Smooth muscle cell (in vitro differentiated cells): Measurements from ENCODE around the gene ERMN. TPM values are rescaled to one million over a fixed set of nuclear protein-coding genes. Genes with fewer than 3 reads are reported as not detected.

ENCODE experiments used
- DNase-seq: peaks from one replicate; lab custom pipeline; 2025; ENCODE audit not compliant: unreplicated experiment; lab: John Stamatoyannopoulos, UW
- H2AFZ ChIP-seq: fragments of 200-600 bp; sonication (generic); 2 replicates; pipeline ENCODE4 v1.6.0; 2016; ENCODE audit warnings: antibody characterized with exemption, low read depth, mild to moderate bottlenecking
- H3F3A ChIP-seq: fragments of 200-600 bp; sonication (generic); 2 replicates; pipeline ENCODE4 v1.6.0; 2017; ENCODE audit warnings: antibody characterized with exemption, low read depth
- H3K27ac ChIP-seq: fragments of 200-600 bp; sonication (generic); 2 replicates; pipeline ENCODE4 v1.5.1; 2016; ENCODE audit warnings: low read depth, mild to moderate bottlenecking
- H3K27me3 ChIP-seq: fragments of 200-600 bp; sonication (generic); 2 replicates; pipeline ENCODE4 v1.6.1; 2016; ENCODE audit warnings: low read depth, mild to moderate bottlenecking
- H3K36me3 ChIP-seq: fragments of 200-600 bp; sonication (generic); 2 replicates; pipeline ENCODE4 v1.5.1; 2016; ENCODE audit warnings: low read depth
- H3K4me1 ChIP-seq: fragments of 200-600 bp; sonication (generic); 2 replicates; pipeline ENCODE4 v1.5.1; 2016; ENCODE audit warnings: low read depth
- H3K4me2 ChIP-seq: fragments of 200-600 bp; sonication (generic); 2 replicates; pipeline ENCODE4 v1.6.0; 2016; ENCODE audit warnings: mild to moderate bottlenecking
- H3K4me3 ChIP-seq: fragments of 200-600 bp; sonication (generic); 2 replicates; pipeline ENCODE4 v1.5.1; 2016; ENCODE audit warnings: mild to moderate bottlenecking
- H3K79me2 ChIP-seq: fragments of 200-600 bp; sonication (generic); 2 replicates; pipeline ENCODE4 v1.6.0; 2016; ENCODE audit warnings: low read depth, mild to moderate bottlenecking
- H3K9ac ChIP-seq: fragments of 200-600 bp; sonication (generic); 2 replicates; pipeline ENCODE4 v1.6.0; 2016; ENCODE audit warnings: low read depth
- H3K9me3 ChIP-seq: fragments of 200-600 bp; sonication (generic); replicated peaks from 2 replicates; pipeline ENCODE4 v1.5.1; 2016; ENCODE audit warnings: low read depth
- H4K20me1 ChIP-seq: fragments of 200-600 bp; sonication (generic); 2 replicates; pipeline ENCODE4 v1.6.0; 2016; ENCODE audit warnings: low read depth
- CTCF ChIP-seq: fragments of 200-600 bp; sonication (generic); IDR thresholded peaks from 2 replicates; pipeline ENCODE4 v1.5.1; 2017; ENCODE audit warnings: borderline replicate concordance, mild to moderate bottlenecking, antibody characterized with exemption; ENCODE audit not compliant: insufficient read depth, poor library complexity, severe bottlenecking
- WGBS: methylation state at CpG from one replicate; pipeline ENCODE4 v1.1.7; 2016; ENCODE audit warnings: low lambda C conversion rate; 5-methylcytosine and 5-hydroxymethylcytosine counted together
- polyA plus RNA-seq: library from polyadenylated mRNA; unstranded; fragments of >200 nt; fragmentation: Nextera tagmentation; extraction: Ambion mirVana; gene quantifications from 2 replicates; pipeline ENCODE4 v1.2.1, GENCODE V29; 2016
- total RNA-seq: library from RNA; depleted of rRNA; stranded (reverse); fragments of >200 nt; gene quantifications from 2 replicates; pipeline ENCODE4 v1.2.3, GENCODE V29; 2014

The ERMN gene
- total and polyA plus RNA-seq, 2 experiments from 2014 or later: not detected

GRCh38 chr2:157315901-157316300 lies 9.7 kb downstream of the ERMN start:
- Histone ChIP-seq H3K79me2 (no peaks in the 10 kb centered on the region), H2AFZ (no peak overlapping the region), H3K27ac (no peak overlapping the region), H3K27me3 (peaks cover 6% of the 10 kb centered on the region), H3F3A (no peaks in the 10 kb centered on the region), H4K20me1 (no peaks in the 10 kb centered on the region), H3K4me3 (no peak overlapping the region), H3K36me3 (no peaks in the 10 kb centered on the region), H3K4me2 (no peak overlapping the region), H3K9ac (no peak overlapping the region), H3K4me1 (peaks cover 12% of the 10 kb centered on the region), H3K9me3 (no peaks in the 10 kb centered on the region)
- DNase-seq: no peak
- 76% methylated on average over 4 of the region's 4 CpGs for WGBS
- TF ChIP-seq CTCF: no peak

GRCh38 chr2:157312866-157313486 lies 12.6 kb downstream of the ERMN start:
- Histone ChIP-seq H3K4me3 (no peak overlapping the region), H3K79me2 (no peaks in the 10 kb centered on the region), H3K4me1 (no peaks in the 10 kb centered on the region), H3K27me3 (no peaks in the 10 kb centered on the region), H3K27ac (no peak overlapping the region), H4K20me1 (no peaks in the 10 kb centered on the region), H3K4me2 (no peak overlapping the region), H3K36me3 (no peaks in the 10 kb centered on the region), H3F3A (no peaks in the 10 kb centered on the region), H3K9ac (no peak overlapping the region), H2AFZ (no peak overlapping the region), H3K9me3 (no peaks in the 10 kb centered on the region)
- TF ChIP-seq CTCF: no peak
- 93% methylated on average over 1 of the region's 1 CpG for WGBS
- DNase-seq: no peak

- Histone ChIP-seq H4K20me1 (no peaks in the 10 kb centered on the region), H2AFZ (no peak overlapping the region), H3K4me1 (no peaks in the 10 kb centered on the region), H3K36me3 (no peaks in the 10 kb centered on the region), H3K9me3 (no peaks in the 10 kb centered on the region), H3K4me2 (no peak overlapping the region), H3K9ac (no peak overlapping the region), H3K27me3 (no peaks in the 10 kb centered on the region), H3F3A (no peaks in the 10 kb centered on the region), H3K4me3 (no peak overlapping the region), H3K79me2 (no peaks in the 10 kb centered on the region), H3K27ac (no peak overlapping the region)
- WGBS: 76% methylated on average over 1 of the region's 1 CpG
- TF ChIP-seq CTCF: no peak
- no peak for DNase-seq
Measured at GRCh38 chr2:157311706-157312105, 13.9 kb downstream of the ERMN start.

GRCh38 chr2:157309878-157310277 lies 15.7 kb downstream of the ERMN start:
- H3K4me3 ChIP-seq: no peak overlapping the region
- H3F3A ChIP-seq: no peaks in the 10 kb centered on the region
- no peak overlapping the region for H3K9ac ChIP-seq
- H3K36me3 ChIP-seq: no peaks in the 10 kb centered on the region
- H3K27ac ChIP-seq: no peak overlapping the region
- no peak for DNase-seq
- H4K20me1 ChIP-seq: no peaks in the 10 kb centered on the region
- H2AFZ ChIP-seq: no peak overlapping the region
- WGBS: 91% methylated on average over 2 of the region's 2 CpGs
- H3K4me2 ChIP-seq: no peak overlapping the region
- H3K27me3 ChIP-seq: no peaks in the 10 kb centered on the region
- no peak for TF ChIP-seq CTCF
- peaks cover 5% of the 10 kb centered on the region for H3K4me1 ChIP-seq
- H3K79me2 ChIP-seq: no peaks in the 10 kb centered on the region
- no peaks in the 10 kb centered on the region for H3K9me3 ChIP-seq
